Activated CD4-positive, CD25-positive, alpha-beta regulatory T cell treated with anti-CD3 and anti-CD28 coated beads, Interleukin-2, amount 50 U/mL, for 16 hours (primary cell): ENCODE measurements around the gene STRN4.

ENCODE experiments used
- DNase-seq: peaks from one replicate; pipeline ENCODE4 v3.0.0-alpha.2; 2020; ENCODE audit warnings: low read depth, low spot score

Gene STRN4

DNA sequence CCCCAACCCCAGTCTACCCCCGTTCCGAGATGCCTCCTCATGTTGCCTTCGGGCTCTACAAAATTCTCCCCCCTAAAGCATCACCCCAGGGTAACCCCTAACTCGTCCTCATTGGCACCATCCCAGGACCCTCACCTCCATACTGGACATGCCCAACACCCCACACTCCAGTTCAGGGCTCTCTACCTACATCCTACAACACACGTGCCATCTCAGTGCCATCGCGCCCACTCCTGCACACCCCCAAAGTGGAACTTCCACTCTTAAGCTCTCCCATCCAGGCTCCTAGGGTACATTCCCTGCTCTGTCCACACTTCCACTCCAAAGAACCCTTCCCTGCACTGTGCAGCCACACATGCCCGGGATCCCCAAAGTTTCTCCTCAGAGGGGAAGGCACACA is 1.2 kb downstream of the STRN4 start:
- DNase-seq = no peak

DNA sequence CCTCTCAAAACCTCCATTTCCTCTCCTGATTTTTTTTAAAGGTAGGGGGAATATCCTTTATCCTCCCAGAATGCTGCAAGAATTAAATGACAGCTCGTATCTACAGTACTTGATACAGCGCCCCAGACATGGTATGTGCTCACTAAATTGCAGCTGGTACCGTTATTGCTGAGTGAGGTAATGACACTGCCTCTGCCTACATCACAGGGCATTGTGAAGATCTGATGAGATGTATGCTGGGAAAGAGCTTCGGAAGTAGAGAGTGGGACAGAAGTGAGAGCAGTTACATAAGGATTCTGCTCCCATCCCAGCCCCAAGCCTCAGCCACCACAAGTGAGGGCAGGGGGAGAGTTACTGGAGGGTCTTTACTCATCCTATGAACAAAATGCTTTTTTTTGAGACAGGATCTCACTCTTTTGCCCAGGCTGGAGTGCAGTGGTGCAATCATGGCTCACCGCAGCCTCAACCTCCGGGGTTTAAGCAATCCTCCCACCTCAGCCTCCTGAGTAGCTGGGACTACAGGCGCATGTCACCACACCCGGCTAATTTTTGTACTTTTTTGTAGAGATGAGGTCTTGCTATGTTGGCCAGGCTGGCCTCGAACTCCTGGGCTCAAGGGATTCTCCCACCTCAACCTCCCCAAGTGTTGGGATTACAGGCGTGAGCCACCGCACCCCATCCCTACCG is 2.1 kb downstream of the STRN4 start:
- DNase-seq = no peak

GRCh38 chr19:46742926-46743480 is 3.2 kb downstream of the STRN4 start:
- no peak for DNase-seq

DNA sequence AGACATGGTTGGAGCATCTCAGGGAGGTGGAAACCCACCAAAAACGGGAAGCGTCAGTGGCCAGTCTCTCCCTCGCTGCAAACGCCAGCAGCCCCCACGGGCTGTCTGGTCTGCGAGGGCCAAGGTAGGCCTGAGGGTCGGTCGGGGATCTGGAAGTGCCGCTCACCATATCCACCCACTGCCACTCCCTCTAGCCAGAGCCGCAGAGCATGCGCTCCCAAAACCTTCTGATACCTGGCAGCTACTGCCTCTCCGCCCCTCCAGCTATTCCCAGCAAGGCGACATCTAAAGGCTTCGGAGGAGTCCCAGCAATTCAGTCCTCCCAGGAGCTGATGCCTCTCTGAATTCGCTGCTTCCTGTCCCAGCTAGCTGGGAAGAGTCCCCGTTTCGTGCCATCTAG is 4.8 kb downstream of the STRN4 start:
- no peak for DNase-seq

GRCh38 chr19:46739290-46739771 is 6.9 kb downstream of the STRN4 start:
- DNase-seq = no peak

GRCh38 chr19:46737761-46738171 is 8.5 kb downstream of the STRN4 start:
- DNase-seq = no peak

GRCh38 chr19:46737298-46737654 is 9.0 kb downstream of the STRN4 start:
- no peak for DNase-seq

DNA sequence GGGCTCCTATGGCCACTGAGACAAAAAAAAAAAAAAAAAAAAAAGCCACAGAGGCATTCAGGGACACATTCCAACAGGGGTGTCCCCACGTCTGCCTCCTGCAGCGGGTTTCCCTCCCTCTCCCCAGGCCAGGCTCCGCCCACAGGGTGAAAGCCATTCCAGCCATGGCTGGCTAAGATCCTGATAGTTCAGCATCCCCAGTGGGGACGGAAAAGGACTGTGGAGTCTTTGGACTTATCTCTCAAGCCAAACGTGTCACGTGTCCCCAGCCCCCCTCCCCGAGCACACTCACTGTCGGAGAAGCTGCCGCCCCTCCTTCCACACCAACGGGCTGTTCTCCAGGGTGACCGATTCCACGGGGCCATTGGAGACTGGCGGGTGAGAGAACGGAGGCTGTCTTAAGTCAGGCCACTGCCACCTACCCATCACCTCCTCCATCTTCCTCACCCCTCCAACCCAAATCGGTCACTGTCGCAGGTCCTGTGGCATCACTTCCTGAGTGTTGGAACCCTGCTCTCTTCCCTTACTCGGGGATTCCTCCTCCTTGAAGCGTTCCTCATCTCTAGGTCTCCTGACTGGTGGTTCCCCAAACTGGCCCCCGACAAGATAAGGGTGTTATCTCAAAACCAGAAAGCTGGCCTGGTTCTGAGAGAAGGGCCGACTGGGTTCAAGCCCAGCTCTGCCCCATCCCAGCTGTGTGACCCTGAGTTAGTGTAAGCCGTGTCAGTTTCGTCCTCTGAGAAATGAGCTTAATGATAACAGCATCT is 9.5 kb downstream of the STRN4 start:
- DNase-seq = no peak

DNA sequence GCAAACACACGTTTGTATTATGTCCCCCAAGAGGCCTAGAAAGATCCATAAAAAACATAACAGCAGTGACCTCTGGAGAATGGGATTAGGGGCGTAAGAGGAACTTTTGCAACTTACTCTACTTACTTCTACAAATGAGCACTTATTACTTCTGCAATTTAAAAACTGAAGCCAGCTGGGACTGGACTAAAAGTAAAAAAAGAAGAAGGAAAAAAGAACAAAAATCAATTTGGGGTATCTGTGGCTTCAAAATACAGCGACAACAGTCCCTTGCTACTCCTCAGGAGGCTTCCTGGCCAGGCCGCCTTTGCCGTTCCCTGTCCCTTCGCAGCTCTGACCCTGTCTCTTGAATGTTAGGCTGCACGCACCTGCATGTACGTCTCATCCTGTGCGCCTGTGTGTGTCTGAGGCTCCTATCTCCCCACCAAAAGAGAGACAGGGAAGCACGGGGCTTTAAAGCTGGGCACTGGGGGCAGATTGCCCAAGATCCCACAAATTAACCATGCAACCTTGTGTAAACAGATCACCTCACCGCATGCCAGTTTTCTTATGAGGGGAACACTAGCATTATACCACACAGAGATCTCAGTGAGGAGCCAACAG is 12.5 kb downstream of the STRN4 start:
- DNase-seq = no peak

- DNase-seq = no peak
Measured at GRCh38 chr19:46732966-46733689, 13.1 kb downstream of the STRN4 start.

GRCh38 chr19:46732172-46732938 is 13.9 kb downstream of the STRN4 start:
- DNase-seq = no peak

DNA sequence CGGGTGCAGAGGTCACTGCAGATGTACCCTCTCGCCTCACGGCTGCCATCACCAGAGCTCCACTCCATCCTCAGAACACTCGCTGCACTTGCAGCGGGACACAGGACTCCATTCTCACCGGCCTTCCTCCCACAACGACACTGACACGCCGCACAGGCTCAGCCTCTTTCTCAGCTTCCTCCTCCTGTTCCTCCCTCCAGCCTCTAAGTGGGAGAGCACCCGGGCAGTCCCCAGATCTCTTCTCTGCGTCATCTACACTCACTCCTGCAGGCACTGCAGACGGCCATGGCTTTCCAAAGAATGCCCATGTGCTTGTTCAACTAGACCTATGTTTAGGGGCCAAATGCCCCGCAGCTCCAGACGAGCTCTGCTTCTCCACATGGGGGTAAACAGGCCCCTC is 14.7 kb downstream of the STRN4 start:
- DNase-seq = no peak

GRCh38 chr19:46731007-46731501 is 15.2 kb downstream of the STRN4 start:
- no peak for DNase-seq

DNA sequence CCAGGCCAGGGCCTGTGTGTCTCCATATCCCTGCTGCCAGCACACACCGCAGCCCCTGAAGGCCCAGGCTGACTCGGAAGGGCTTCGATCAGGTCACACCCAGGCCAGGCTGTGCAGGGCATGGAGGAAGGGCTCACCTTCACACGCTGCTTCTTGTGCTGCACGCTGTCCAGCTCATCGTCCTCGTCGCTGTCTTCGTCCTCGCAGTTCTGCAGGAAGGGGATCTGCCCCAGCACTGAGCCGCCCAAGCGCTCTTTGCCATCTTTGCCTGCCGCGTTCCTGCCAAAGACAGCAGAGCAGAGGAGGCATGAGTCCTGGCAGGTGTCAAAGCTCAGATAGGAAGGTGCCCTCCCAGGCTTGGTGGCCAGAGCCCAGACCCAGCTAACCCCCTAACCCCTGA is 15.7 kb downstream of the STRN4 start:
- no peak for DNase-seq

GRCh38 chr19:46730187-46730586 is 16.1 kb downstream of the STRN4 start:
- no peak for DNase-seq

DNA sequence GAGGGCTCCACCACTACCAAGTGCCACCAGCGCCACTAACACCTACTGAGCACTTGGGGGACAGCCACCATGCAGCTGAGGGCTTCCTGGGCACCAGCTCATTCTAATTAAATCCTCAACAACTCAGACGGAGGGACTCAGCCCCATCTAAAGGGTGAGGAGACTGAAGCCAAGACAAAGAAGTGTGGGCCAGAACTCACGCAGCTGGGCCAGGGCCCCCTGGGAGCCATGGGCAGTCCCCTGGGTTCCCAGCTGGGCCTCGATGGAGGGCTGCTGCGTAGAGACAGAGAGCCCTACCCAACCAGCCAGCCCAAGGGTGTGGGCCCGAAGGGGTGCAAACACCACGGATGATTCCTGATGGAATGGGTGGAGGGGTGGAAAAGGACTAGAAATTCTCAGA is 16.6 kb downstream of the STRN4 start:
- no peak for DNase-seq

DNA sequence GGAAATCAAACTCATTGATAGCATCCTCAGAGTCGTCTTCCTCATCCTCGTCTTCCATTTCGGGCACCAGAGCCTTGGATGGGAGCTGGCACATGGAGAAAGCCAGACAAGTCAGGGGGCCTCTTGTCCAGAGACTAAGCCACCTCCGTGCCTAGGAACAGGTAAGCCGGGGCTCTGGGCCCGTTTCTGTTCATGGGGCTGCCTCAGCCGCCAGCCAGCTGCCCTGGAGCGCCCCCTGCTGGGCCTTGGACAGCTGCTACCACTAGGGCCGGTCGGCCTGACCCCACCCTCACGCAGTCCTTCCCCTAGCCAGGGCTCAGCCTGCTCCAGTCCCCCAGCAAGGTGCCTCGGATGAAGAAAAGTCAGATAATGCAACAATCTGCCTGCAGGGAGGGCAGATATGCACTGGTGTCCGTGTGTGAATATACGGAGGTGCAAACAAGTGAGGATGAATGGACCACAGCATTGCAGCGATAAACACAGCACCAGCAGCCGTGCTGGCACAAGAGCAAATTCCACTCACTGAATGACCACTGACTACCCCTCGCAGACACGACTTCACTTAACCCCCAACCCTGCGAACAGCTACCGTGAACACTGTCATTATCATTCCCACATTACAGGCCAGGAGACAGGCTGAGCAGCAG is 17.4 kb downstream of the STRN4 start:
- peak; percentile 69 for DNase-seq

GRCh38 chr19:46728208-46728607 is 18.0 kb downstream of the STRN4 start:
- DNase-seq = no peak

DNA sequence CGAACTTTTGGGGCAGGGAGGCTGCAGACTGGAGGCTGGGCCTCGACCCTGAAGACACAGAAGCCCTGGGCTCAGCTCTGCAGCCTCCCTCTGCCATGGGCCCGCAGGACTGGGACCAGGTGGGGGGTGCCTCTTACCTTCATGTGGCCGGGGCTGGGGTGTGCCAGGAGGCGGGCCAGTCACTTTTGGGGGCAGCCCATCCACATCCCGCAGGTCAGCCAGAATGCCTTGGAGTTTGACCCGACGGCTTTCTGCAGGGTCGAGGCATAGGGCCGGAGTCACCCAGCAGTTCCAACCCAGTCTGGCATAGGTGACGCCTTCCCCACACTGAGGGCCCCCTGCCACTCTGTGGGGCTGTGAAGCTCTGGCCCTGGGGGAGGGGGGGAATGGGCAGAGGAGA is 18.5 kb downstream of the STRN4 start:
- DNase-seq = no peak

GRCh38 chr19:46726971-46727501 is 19.2 kb downstream of the STRN4 start:
- DNase-seq = no peak
